Keratinocyte (primary cell): ENCODE measurements around the gene SEC61A2. TPM values are rescaled to one million over a fixed set of nuclear protein-coding genes. Genes with fewer than 3 reads are reported as not detected.

ENCODE experiments used
- DNase-seq: peaks from one replicate; pipeline ENCODE4 v3.0.0-alpha.2; 2011; ENCODE audit warnings: low read depth, missing footprints, low spot score
- FAIRE-seq: peaks from 2 replicates; lab custom pipeline; 2011; peaks lifted over from hg19 to GRCh38; lab: Jason Lieb, UNC
- H2AFZ ChIP-seq: 2 replicates; pipeline ENCODE4 v1.6.0; 2012; ENCODE audit warnings: low read length, control low read depth, inconsistent platforms; ENCODE audit not compliant: control insufficient read depth
- H3K27ac ChIP-seq: 2 replicates; pipeline ENCODE4 v1.5.1; 2011; ENCODE audit warnings: low read length; ENCODE audit not compliant: control insufficient read depth, insufficient read depth
- H3K27me3 ChIP-seq: 3 replicates; pipeline ENCODE4 v1.6.0; 2011; ENCODE audit warnings: low read length; ENCODE audit not compliant: control insufficient read depth, insufficient read depth; ENCODE audit errors: extremely low read depth
- H3K36me3 ChIP-seq, 2 experiments: 2 replicates in 1 of 2; 3 replicates in 1 of 2; pipeline ENCODE4 v1.5.1; 2011; ENCODE audit warnings: low read length in 2 of 2, mild to moderate bottlenecking in 1 of 2; ENCODE audit not compliant: control insufficient read depth in 2 of 2, insufficient read depth in 2 of 2; ENCODE audit errors: extremely low read depth in 1 of 2
- H3K4me1 ChIP-seq: 3 replicates; pipeline ENCODE4 v1.5.1; 2011; ENCODE audit warnings: low read length; ENCODE audit not compliant: control insufficient read depth, insufficient read depth; ENCODE audit errors: extremely low read depth
- H3K4me2 ChIP-seq: 3 replicates; pipeline ENCODE4 v1.6.0; 2011; ENCODE audit warnings: low read depth, low read length; ENCODE audit not compliant: control insufficient read depth, insufficient read depth; ENCODE audit errors: extremely low read depth
- H3K4me3 ChIP-seq, 3 experiments: fragments of 200-600 bp in 1 of 3; sonication (generic) in 1 of 3; 2 replicates in 2 of 3; 3 replicates in 1 of 3; pipeline ENCODE4 v1.5.1; 2011 to 2016; ENCODE audit warnings: low read length in 3 of 3, mild to moderate bottlenecking in 3 of 3, control low read depth in 2 of 3, inconsistent platforms in 1 of 3, low read depth in 1 of 3, mixed read lengths in 1 of 3, mixed run types in 1 of 3, moderate library complexity in 1 of 3; ENCODE audit not compliant: control insufficient read depth in 2 of 3, insufficient read depth in 2 of 3; ENCODE audit errors: extremely low read depth in 1 of 3
- H3K79me2 ChIP-seq: 2 replicates; pipeline ENCODE4 v1.6.0; 2012; ENCODE audit warnings: low read length; ENCODE audit not compliant: control insufficient read depth, insufficient read depth
- H3K9ac ChIP-seq: 3 replicates; pipeline ENCODE4 v1.6.0; 2011; ENCODE audit warnings: low read length; ENCODE audit not compliant: control insufficient read depth, insufficient read depth; ENCODE audit errors: extremely low read depth
- H3K9me1 ChIP-seq: 3 replicates; pipeline ENCODE4 v1.6.0; 2011; ENCODE audit warnings: low read length; ENCODE audit not compliant: control insufficient read depth, insufficient read depth; ENCODE audit errors: extremely low read depth
- H3K9me3 ChIP-seq: 2 replicates; pipeline ENCODE4 v1.5.1; 2012; ENCODE audit warnings: low read depth, low read length; ENCODE audit not compliant: control insufficient read depth
- H4K20me1 ChIP-seq: 3 replicates; pipeline ENCODE4 v1.6.0; 2011; ENCODE audit warnings: low read length; ENCODE audit not compliant: control insufficient read depth, insufficient read depth; ENCODE audit errors: extremely low read depth
- EZH2 ChIP-seq: IDR thresholded peaks from one replicate; pipeline ENCODE4 v1.6.1; 2012; ENCODE audit warnings: inconsistent platforms, mild to moderate bottlenecking, low read length, moderate library complexity
- dilution Hi-C: fragments of 300-500 bp; cut with MboI; formaldehyde crosslinking; loops from one replicate; pipeline ENCODE4 v1.7.0; 2020; ENCODE audit warnings: low sequenced_read_pairs; ENCODE audit not compliant: extremely low pct_ligation_motif_present
- polyA plus RNA-seq, 5 experiments: library from polyadenylated mRNA; depleted of rRNA in 3 of 5; stranded (reverse) in 3 of 5; stranded (forward) in 1 of 5; unstranded in 1 of 5; fragments of >200 nt; gene quantifications; 1 replicate in 1 of 5; 2 replicates in 3 of 5; 3 replicates in 1 of 5; pipeline versions ENCODE4 v1.2.1 to v1.2.3, GENCODE V29; 2011 to 2012; ENCODE audit warnings: missing spikeins in 2 of 5, low read depth in 1 of 5, low replicate concordance in 1 of 5
- TF ChIP-seq, protein P1 (sequence below), 3 experiments: IDR thresholded peaks in 1 of 3; conservative IDR thresholded peaks in 1 of 3; optimal IDR thresholded peaks in 1 of 3; 2 replicates in 2 of 3; 3 replicates in 1 of 3; pipeline versions ENCODE3 to v1.5.1; 2011; ENCODE audit warnings: low read length in 3 of 3, mild to moderate bottlenecking in 3 of 3, moderate library complexity in 2 of 3, control low read depth in 1 of 3, inconsistent platforms in 1 of 3; ENCODE audit not compliant: insufficient read depth in 2 of 3; ENCODE audit errors: extremely low read depth in 1 of 3

Gene SEC61A2
- polyA plus RNA-seq, 1 donor (not counting 4 experiments of a cell fraction or from before 2014, with no cell fraction given), result 13.7 TPM

DNA sequence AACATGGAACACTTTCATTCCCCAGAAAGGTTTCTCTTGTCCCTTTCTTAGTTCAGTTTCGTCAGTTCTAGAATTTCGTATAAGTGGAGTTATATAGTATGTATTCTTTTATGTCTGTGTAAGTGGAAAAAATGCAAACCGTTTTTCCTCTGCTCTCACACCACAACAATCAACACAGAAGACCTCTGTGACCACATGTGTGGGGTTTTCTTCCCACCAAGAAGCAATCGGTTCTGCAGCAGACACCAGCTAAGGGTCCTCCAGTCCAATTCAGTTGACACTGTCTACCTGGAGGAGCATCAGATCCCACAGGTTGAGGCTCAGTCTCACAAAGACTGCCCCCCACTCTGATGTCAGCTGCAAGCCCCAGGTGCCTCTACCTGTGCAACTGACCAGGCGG is 72.7 kb downstream of the SEC61A2 start:
- DNase-seq (no peak), FAIRE-seq (no peak)
- Histone ChIP-seq H2AFZ (no peak overlapping the region), H3K9me1 (no peaks in the 10 kb centered on the region), H3K9me3 (no peaks in the 10 kb centered on the region), H3K36me3 (peaks cover 18 to 19% of the 10 kb centered on the region in 2 experiments), H3K9ac (no peak overlapping the region), H3K79me2 (peaks cover 91% of the 10 kb centered on the region), H4K20me1 (peaks cover 7% of the 10 kb centered on the region), H3K4me2 (no peak overlapping the region), H3K4me3 (no peak overlapping the region), H3K27me3 (no peaks in the 10 kb centered on the region), H3K4me1 (peaks cover 14% of the 10 kb centered on the region), H3K27ac (no peak overlapping the region)
- TF ChIP-seq EZH2, result no peak
- TF ChIP-seq, protein P1, sequence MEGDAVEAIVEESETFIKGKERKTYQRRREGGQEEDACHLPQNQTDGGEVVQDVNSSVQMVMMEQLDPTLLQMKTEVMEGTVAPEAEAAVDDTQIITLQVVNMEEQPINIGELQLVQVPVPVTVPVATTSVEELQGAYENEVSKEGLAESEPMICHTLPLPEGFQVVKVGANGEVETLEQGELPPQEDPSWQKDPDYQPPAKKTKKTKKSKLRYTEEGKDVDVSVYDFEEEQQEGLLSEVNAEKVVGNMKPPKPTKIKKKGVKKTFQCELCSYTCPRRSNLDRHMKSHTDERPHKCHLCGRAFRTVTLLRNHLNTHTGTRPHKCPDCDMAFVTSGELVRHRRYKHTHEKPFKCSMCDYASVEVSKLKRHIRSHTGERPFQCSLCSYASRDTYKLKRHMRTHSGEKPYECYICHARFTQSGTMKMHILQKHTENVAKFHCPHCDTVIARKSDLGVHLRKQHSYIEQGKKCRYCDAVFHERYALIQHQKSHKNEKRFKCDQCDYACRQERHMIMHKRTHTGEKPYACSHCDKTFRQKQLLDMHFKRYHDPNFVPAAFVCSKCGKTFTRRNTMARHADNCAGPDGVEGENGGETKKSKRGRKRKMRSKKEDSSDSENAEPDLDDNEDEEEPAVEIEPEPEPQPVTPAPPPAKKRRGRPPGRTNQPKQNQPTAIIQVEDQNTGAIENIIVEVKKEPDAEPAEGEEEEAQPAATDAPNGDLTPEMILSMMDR (optimal IDR thresholded peaks at IDR 0.05 in 1 of 3, IDR thresholded peaks at IDR 0.05 in 1 of 3, conservative IDR thresholded peaks at IDR 0.05 in 1 of 3; ENCODE audit: extremely low read depth in 1 of 3, insufficient read depth in 2 of 3, low read length in 3 of 3), result no peak
- dilution Hi-C loops, result no loop called here

DNA sequence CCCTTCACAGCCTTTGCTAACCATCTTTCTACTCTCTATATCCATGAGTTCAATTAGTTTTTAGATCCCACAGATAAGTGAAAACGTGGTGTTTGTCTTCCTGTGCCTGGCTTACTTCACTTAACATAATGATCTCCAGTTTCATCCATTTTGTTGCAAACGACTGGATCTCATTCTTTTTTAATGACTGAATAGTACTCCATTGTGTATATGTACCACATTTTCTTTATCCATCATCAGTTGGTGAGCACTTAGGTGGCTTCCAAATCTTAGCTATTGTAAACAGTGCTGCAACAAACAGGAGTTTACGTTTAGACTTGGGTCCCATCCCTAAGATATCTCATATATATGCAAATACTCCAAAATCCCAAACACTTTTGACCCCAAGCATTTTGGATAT is 75.6 kb downstream of the SEC61A2 start:
- no peak overlapping the region for H2AFZ ChIP-seq
- H3K4me3 ChIP-seq, result no peak overlapping the region
- peaks cover 24 to 25% of the 10 kb centered on the region in 2 experiments for H3K36me3 ChIP-seq
- no peak for DNase-seq
- no peaks in the 10 kb centered on the region for H3K9me3 ChIP-seq
- no peaks in the 10 kb centered on the region for H3K27me3 ChIP-seq
- dilution Hi-C loops, result no loop called here
- no peak for FAIRE-seq
- no peak overlapping the region for H3K27ac ChIP-seq
- H3K4me2 ChIP-seq, result no peak overlapping the region
- H4K20me1 ChIP-seq, result peaks cover 7% of the 10 kb centered on the region
- H3K9ac ChIP-seq, result no peak overlapping the region
- H3K79me2 ChIP-seq, result peaks cover 80% of the 10 kb centered on the region
- H3K4me1 ChIP-seq, result peaks cover 10% of the 10 kb centered on the region
- TF ChIP-seq, protein P1 (optimal IDR thresholded peaks at IDR 0.05 in 1 of 3, IDR thresholded peaks at IDR 0.05 in 1 of 3, conservative IDR thresholded peaks at IDR 0.05 in 1 of 3; ENCODE audit: extremely low read depth in 1 of 3, insufficient read depth in 2 of 3, low read length in 3 of 3), result no peak
- TF ChIP-seq EZH2, result no peak
- no peaks in the 10 kb centered on the region for H3K9me1 ChIP-seq
